ENCODE results near the gene TIMM50.

- TF ChIP-seq SIN3A (IDR thresholded peaks at IDR 0.05; ENCODE audit: borderline replicate concordance, insufficient read depth, low read length) (no peak), POLR2AphosphoS5 (IDR thresholded peaks at IDR 0.05; ENCODE audit: low read depth, low read length) (no peak)
Observed at GRCh38 chr19:39483141-39483540, 2.5 kb downstream of the TIMM50 start.
